ENCODE measurements around the gene HTR3D. TPM values are rescaled to one million over a fixed set of nuclear protein-coding genes. Genes with fewer than 3 reads are reported as not detected.
"Not testable (repeated sequence)": the region's sequence is repeated elsewhere in the genome, so short reads cannot be mapped to it uniquely, and the experiment has no call there.

HTR3D gene
- total and polyA plus RNA-seq, 9 of the 15 experiments (the other 6 are each of a cell fraction or from before 2014, with no cell fraction given) = not detected

DNA sequence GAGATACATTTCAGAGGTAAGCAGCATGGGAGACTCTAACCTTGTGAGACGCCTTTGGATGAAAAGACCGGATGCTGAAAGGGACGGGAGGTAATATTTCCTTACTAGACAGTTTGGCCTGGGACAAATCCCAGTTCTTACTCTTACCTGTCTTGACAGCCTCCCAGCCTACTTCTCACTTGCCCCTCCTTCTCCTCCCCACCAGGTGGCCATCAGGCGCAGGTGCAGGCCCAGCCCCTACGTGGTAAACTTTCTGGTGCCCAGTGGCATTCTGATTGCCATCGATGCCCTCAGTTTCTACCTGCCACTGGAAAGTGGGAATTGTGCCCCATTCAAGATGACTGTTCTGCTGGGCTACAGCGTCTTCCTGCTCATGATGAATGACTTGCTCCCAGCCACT is 6.3 kb downstream of the HTR3D start:
- CTCF ChIA-PET (ENCODE audit: low intra/inter-chr PET ratio) = no interaction called here
- no peak for FAIRE-seq
- in situ Hi-C loops (cut with MboI) = no loop called here

DNA sequence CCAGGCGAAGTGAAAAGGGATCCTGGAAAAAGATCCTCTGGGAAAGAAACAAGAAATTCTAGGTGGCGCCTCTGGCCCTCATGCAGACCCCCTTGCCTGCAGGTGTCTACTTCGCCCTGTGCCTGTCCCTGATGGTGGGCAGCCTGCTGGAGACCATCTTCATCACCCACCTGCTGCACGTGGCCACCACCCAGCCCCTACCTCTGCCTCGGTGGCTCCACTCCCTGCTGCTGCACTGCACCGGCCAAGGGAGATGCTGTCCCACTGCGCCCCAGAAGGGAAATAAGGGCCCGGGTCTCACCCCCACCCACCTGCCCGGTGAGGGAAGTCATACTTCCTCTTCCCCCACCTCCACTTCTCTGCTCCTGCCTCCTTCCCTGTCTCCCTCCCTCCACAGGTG is 6.8 kb downstream of the HTR3D start:
- BruUV-seq (replicated peaks); H3K9ac ChIP-seq (ENCODE audit: insufficient read depth in 1 of 2, low read depth in 2 of 2, low read length in 2 of 2); in situ Hi-C loops (cut with MboI); H3K4me3 ChIP-seq; H3K9me3 ChIP-seq (replicated peaks; ENCODE audit: control insufficient read depth, insufficient read depth, low read depth, low read length); H3K79me2 ChIP-seq (ENCODE audit: control insufficient read depth, insufficient read depth, low read length); intact Hi-C loops (cut with micrococcal nuclease); H3K9me1 ChIP-seq (ENCODE audit: control insufficient read depth, insufficient read depth, low read length); FAIRE-seq; POLR2A ChIA-PET; DNase-seq (ENCODE audit: extremely low read depth in 1 of 4, low spot score in 3 of 4); H3K4me2 ChIP-seq (ENCODE audit: insufficient read depth, low read length); H4K20me1 ChIP-seq (replicated peaks; ENCODE audit: control insufficient read depth, insufficient read depth, low read length); H3K27me3 ChIP-seq (ENCODE audit: control insufficient read depth in 2 of 2, insufficient read depth in 2 of 2, low read length in 2 of 2); H3K36me3 ChIP-seq (ENCODE audit: control insufficient read depth, insufficient read depth, low read length); H3K4me1 ChIP-seq (replicated peaks in 1 of 2; ENCODE audit: control insufficient read depth in 2 of 2, insufficient read depth in 2 of 2, low read length in 2 of 2); ATAC-seq; CTCF ChIA-PET (ENCODE audit: low intra/inter-chr PET ratio); H3K27ac ChIP-seq (ENCODE audit: extremely low read depth, low read depth, low read length); H2AFZ ChIP-seq (ENCODE audit: low read depth, low read length): not testable (repeated sequence)
- 35% methylated on average over 8 of the region's 9 CpGs for WGBS (ENCODE audit: insufficient coverage, low coverage, missing lambda C conversion rate)

More for the DNA sequence above, 6.3 kb downstream of the HTR3D start:
- intact Hi-C loops (cut with micrococcal nuclease) = no loop called here
- Histone ChIP-seq H3K79me2 (ENCODE audit: control insufficient read depth, insufficient read depth, low read length) (no peaks in the 10 kb centered on the region), H3K9me3 (replicated peaks; ENCODE audit: control insufficient read depth, insufficient read depth, low read depth, low read length) (no peaks in the 10 kb centered on the region), H3K4me1 (replicated peaks in 1 of 2; ENCODE audit: control insufficient read depth in 2 of 2, insufficient read depth in 2 of 2, low read length in 2 of 2) (no peaks in the 10 kb centered on the region), H3K4me2 (ENCODE audit: insufficient read depth, low read length) (no peak overlapping the region), H3K9ac (ENCODE audit: insufficient read depth in 1 of 2, low read depth in 2 of 2, low read length in 2 of 2) (no peak overlapping the region), H3K27me3 (ENCODE audit: control insufficient read depth in 2 of 2, insufficient read depth in 2 of 2, low read length in 2 of 2) (peaks cover 3 to 6% of the 10 kb centered on the region in 2 experiments; a peak in 4 of 5 replicates), H2AFZ (ENCODE audit: low read depth, low read length) (0 out of 2 replicates have a peak overlapping the region, but pooled peaks have one; percentile 44), H3K4me3 (no peak overlapping the region), H3K27ac (ENCODE audit: extremely low read depth, low read depth, low read length) (no peak overlapping the region), H3K9me1 (ENCODE audit: control insufficient read depth, insufficient read depth, low read length) (no peaks in the 10 kb centered on the region), H4K20me1 (replicated peaks; ENCODE audit: control insufficient read depth, insufficient read depth, low read length) (no peaks in the 10 kb centered on the region), H3K36me3 (ENCODE audit: control insufficient read depth, insufficient read depth, low read length) (no peaks in the 10 kb centered on the region)
- no TSS peak for BruUV-seq (replicated peaks)
- POLR2A ChIA-PET = no interaction called here
- WGBS (ENCODE audit: insufficient coverage, low coverage, missing lambda C conversion rate) = 15% methylated on average over 7 of the region's 7 CpGs
- DNase-seq (ENCODE audit: extremely low read depth in 1 of 4, low spot score in 3 of 4) = no peak
- no peak; the same call in 2 of the 3 replicates for ATAC-seq
- TF ChIP-seq GATA2 (CRISPR knock-in tag; IDR thresholded peaks at IDR 0.05) (no peak), CTCF (IDR thresholded peaks at IDR 0.05 in 2 of 3, conservative IDR thresholded peaks at IDR 0.05 in 1 of 3; ENCODE audit: insufficient read depth in 2 of 3, low read depth in 1 of 3, low read length in 3 of 3) (peak; percentile 3 to 29 (median 8); a peak in 1 of 6 replicates)
